BE2C (cell line): ENCODE results near the gene FAM161A.
"Not testable (repeated sequence)": the region's sequence is repeated elsewhere in the genome, so short reads cannot be mapped to it uniquely, and the experiment has no call there.

ENCODE experiments used
- DNase-seq: peaks from one replicate; pipeline ENCODE4 v3.0.0-alpha.2; 2020
- H3K27me3 ChIP-seq: fragments of 250-450 bp; sonication (Bioruptor Pico); 2 replicates; pipeline ENCODE4 v1.5.1; 2020; ENCODE audit warnings: mild to moderate bottlenecking
- H3K36me3 ChIP-seq: fragments of 250-450 bp; sonication (Bioruptor Pico); 2 replicates; pipeline ENCODE4 v1.5.1; 2020; ENCODE audit warnings: mild to moderate bottlenecking
- H3K4me1 ChIP-seq: fragments of 250-450 bp; sonication (Bioruptor Pico); 2 replicates; pipeline ENCODE4 v1.5.1; 2020
- H3K4me3 ChIP-seq: 2 replicates; pipeline ENCODE4 v1.5.1; 2011; ENCODE audit warnings: low read depth, low read length
- H3K9me3 ChIP-seq: fragments of 250-450 bp; sonication (Bioruptor Pico); 2 replicates; pipeline ENCODE4 v1.5.1; 2020
- TF ChIP-seq, protein P1 (sequence below): IDR thresholded peaks from 2 replicates; pipeline ENCODE4 v1.5.1; 2012; ENCODE audit warnings: mild to moderate bottlenecking, low read depth, low read length

FAM161A gene

DNA sequence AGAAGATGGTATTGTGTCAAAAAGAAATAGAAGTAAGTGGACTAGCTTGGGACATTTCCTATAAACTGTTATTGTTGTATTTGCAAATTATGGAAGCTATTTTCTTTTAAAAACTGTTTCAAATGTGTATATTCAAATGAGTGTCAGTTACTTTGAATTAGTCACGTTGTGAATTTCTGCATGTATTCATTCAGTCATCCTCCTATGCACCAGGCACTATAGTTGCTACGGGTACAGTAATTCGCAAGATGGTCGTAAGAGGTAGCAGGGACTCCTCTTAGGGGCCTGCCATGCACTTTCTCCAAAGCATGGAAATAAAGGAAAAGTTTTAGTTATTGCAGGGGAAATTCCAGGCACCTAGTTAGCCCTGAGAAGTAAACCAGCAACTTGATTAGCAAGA is 51.3 kb downstream of the FAM161A start:
- Histone ChIP-seq H3K4me3 (no peak overlapping the region), H3K4me1 (no peaks in the 10 kb centered on the region), H3K9me3 (no peaks in the 10 kb centered on the region), H3K36me3 (no peaks in the 10 kb centered on the region), H3K27me3 (no peaks in the 10 kb centered on the region)
- TF ChIP-seq, protein P1, sequence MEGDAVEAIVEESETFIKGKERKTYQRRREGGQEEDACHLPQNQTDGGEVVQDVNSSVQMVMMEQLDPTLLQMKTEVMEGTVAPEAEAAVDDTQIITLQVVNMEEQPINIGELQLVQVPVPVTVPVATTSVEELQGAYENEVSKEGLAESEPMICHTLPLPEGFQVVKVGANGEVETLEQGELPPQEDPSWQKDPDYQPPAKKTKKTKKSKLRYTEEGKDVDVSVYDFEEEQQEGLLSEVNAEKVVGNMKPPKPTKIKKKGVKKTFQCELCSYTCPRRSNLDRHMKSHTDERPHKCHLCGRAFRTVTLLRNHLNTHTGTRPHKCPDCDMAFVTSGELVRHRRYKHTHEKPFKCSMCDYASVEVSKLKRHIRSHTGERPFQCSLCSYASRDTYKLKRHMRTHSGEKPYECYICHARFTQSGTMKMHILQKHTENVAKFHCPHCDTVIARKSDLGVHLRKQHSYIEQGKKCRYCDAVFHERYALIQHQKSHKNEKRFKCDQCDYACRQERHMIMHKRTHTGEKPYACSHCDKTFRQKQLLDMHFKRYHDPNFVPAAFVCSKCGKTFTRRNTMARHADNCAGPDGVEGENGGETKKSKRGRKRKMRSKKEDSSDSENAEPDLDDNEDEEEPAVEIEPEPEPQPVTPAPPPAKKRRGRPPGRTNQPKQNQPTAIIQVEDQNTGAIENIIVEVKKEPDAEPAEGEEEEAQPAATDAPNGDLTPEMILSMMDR, result no peak
- no peak for DNase-seq

DNA sequence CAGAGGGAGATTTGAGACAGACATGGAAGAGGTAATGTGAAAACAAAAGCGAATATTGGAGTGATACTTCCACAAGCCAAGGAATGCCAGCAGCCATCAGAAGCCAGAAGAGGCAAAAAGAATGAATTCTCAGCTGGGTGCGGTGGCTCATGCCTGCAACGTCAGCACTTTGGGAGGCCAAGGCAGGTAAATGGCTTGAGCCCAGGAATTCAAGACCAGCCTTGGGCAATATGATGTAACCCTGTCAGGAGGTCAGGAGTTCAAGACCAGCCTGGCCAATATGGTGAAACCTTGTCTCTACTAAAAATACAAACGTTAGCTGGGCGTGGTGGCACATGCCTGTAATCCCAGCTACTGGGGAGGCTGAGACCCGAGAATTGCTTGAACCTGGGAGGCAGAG is 54.8 kb downstream of the FAM161A start:
- no peak for DNase-seq
- H3K9me3 ChIP-seq, result no peaks in the 10 kb centered on the region
- no peak overlapping the region for H3K4me3 ChIP-seq
- H3K36me3 ChIP-seq, result no peaks in the 10 kb centered on the region
- TF ChIP-seq, protein P1, result no peak
- H3K4me1 ChIP-seq, result no peaks in the 10 kb centered on the region
- H3K27me3 ChIP-seq, result no peaks in the 10 kb centered on the region

DNA sequence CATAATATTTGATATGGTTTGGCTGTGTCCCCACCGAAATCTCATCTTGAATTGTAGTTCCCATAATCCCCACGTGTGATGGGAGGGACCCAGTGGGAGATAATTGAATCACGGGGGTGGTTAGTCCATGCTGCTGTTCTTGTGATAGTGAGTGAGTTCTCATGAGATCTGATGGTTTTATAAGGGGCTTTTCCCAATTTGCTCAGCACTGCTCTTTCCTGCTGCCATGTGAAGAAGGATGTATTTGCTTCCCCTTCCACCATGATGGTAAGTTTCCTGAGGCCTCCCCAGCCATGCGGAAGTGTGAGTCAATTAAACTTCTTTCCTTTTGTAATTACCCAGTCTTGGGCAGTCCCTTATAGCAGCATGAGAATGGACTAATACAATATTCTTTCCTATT is 56.4 kb downstream of the FAM161A start:
- H3K4me1 ChIP-seq, H3K9me3 ChIP-seq, H3K4me3 ChIP-seq, DNase-seq, H3K36me3 ChIP-seq, H3K27me3 ChIP-seq: not testable (repeated sequence)

DNA sequence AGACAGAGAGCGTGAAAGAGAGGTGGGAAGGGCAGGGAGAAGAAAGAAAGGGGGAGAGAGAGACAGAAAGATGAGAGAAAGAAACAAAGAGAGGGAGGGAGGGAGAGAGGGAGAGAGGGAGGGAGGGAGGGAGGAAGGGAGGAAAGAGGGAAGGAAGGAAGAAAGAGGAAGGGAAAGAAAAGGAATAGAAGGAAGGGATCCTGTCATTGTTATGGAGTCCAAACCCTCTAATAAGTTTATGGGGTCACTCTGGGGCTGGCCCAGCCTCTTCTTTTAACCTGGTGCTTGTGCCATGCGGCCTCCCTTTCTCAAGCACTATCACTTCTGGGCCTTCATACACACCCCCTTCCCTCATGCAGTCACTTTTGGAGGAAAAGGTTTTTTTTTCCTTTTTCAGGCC is 58.5 kb downstream of the FAM161A start:
- H3K9me3 ChIP-seq, result no peaks in the 10 kb centered on the region
- H3K36me3 ChIP-seq, result no peaks in the 10 kb centered on the region
- no peak for DNase-seq
- H3K27me3 ChIP-seq, result no peaks in the 10 kb centered on the region
- no peak overlapping the region for H3K4me3 ChIP-seq
- TF ChIP-seq, protein P1, result no peak
- no peaks in the 10 kb centered on the region for H3K4me1 ChIP-seq

DNA sequence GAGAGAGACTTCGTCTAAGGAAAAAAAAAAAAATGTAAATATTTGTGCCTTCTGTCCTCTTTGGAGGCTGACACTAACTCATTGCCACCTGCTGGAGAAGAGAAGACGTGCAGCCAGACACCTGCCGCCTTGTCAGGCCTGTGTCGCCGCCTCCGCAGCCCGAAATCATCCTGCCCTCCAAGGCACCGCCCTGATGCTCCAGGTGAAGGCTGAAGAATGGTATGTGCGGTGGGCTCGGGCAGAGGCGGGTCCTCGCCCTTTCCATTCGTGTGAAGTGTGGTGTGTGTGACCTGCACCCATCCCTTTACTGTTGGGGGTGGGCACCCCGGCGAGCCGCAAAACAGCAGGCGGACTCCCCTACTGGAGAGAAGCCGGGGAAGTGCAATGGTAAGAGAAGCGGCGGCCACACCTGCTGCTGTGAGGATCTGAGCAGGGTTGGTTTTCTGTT is 60.4 kb downstream of the FAM161A start:
- Histone ChIP-seq H3K9me3 (no peaks in the 10 kb centered on the region), H3K4me3 (no peak overlapping the region), H3K27me3 (no peaks in the 10 kb centered on the region), H3K4me1 (no peaks in the 10 kb centered on the region), H3K36me3 (no peaks in the 10 kb centered on the region)
- TF ChIP-seq, protein P1, result peak; percentile 50
- peak; percentile 54 for DNase-seq

DNA sequence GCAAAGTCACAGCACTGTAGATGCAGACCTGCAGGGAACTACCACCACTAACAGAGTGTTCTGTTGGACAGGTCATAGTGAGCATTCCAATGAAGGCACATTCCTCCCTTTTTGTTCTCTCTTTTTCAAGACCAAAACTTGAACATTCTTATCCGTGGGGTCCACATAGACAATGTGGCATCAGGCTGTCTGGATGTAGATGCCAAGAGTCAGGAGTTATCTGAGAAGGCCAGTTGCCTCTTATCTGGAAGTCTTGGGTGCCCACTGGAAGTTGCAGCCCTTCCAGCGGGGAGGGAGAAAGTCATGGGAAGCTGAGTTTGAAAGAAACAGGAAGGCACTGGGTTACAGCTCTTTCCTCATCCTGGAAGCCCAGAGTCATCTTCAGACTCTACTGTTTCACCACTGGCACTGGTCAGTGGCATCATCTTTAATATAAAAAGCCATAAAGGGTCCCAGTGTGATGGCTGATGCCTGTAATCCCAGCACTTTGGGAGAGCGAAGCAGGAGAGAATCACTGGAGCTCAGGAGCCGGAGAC is 61.4 kb downstream of the FAM161A start:
- Histone ChIP-seq H3K27me3 (no peaks in the 10 kb centered on the region), H3K4me1 (no peaks in the 10 kb centered on the region), H3K36me3 (no peaks in the 10 kb centered on the region), H3K9me3 (no peaks in the 10 kb centered on the region), H3K4me3 (no peak overlapping the region)
- TF ChIP-seq, protein P1, result no peak
- no peak for DNase-seq
